ENCODE results near the gene GLT8D2.

DNA sequence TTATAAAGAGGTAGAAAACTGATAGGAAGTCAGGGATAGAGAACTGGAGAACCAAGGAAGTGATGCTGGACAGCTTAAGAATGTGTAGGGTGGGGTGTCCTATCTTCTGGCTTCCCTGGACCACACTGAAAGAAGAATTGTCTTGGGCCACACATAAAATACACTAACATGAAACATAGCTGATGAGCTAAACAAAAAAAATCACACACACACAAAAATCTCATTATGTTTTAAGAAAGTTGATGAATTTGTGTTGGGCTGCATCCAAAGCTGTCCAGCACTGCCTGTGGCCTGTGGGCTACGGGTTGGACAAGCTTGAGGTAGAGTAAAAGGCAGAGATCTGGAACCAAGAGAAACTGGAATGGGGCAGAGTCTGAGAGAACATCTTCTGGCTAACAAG, 7.4 kb downstream of the GLT8D2 start:
- no peak for TF ChIP-seq EZH2 (IDR thresholded peaks at IDR 0.05; ENCODE audit: low read length, unreplicated experiment)
- no peak for TF ChIP-seq CTCF (conservative IDR thresholded peaks at IDR 0.05; ENCODE audit: low read depth, low read length)

All from PC-3 (cell line).